Stimulated activated CD4-positive, alpha-beta T cell treated with anti-CD3 and anti-CD28 coated beads, Interleukin-12 subunit alpha, Interleukin-12 subunit beta, amount 100 ng/mL, for 24 hours (primary cell): ENCODE measurements around the gene C20orf141.
A peak's percentile ranks its signal among the peaks of the same experiment; 100 is the strongest.
"Not testable (repeated sequence)": the region's sequence is repeated elsewhere in the genome, so short reads cannot be mapped to it uniquely, and the experiment has no call there.

Source experiments
- DNase-seq, 2 experiments: peaks; one replicate each; pipeline ENCODE4 v3.0.0-alpha.2; 2020; ENCODE audit warnings: low read depth in 2 of 2

The C20orf141 gene

DNA sequence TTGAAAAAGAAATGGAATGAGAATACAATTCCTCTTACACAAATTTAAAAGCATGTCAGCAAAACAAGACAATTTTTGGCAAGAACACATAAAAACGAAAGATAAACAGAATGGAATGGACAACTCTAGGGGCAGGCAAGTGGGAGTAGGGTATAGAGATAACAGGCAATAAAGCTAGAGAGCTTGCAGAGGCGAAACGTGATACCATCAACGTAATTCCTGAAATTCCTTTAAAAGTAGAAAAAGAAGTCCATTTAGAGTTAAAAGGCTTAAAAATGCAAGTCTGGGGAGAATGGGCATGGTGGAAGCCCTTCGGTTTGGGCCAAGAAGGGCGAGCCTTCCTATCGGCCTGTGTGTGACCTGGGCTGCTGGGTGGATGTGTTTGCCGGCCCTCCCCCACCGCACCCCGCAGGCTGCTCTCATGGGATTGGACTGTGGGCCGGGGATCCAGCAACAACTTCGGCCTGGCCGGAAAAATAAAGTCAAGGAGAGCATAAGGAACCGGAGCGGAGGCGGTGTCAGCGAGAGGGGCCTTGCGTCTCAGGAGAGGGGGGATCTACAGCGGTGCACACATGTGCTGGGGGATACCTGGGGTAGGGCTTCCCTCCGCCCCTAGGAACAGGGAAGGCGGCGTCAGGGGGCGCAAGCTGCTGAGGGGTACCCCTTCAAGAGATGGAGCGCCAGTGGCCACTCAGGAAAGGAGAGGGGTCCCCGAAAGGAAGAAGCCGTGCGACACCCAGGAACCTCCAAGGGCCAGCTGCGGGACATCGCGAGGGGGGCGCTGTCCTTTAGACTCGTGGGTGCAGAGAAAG lies 5.5 kb downstream of the C20orf141 start:
- DNase-seq: no peak

- DNase-seq: no peak
Observed at GRCh38 chr20:2820896-2821869, 6.4 kb downstream of the C20orf141 start.

GRCh38 chr20:2822073-2822472 lies 7.3 kb downstream of the C20orf141 start:
- no peak for DNase-seq

GRCh38 chr20:2825761-2826160 lies 11.0 kb downstream of the C20orf141 start:
- no peak for DNase-seq

DNA sequence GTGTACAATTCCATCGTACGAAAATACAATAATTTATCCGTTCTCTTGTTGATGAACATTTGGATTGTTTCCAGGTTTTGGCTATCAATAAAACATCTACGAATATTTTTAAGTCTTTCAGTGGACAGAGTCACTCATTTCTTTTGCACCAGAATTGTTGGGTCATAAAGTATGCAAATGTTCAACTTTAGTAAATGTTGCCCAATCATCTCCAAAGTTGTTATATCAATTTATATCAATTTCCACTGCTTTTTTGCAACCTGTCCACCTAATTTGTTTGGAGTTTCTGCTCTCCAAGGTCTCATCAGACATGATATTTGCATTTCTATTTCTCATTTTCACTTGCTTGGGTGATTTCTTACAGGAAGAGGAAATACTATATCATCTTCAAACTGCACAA lies 11.9 kb downstream of the C20orf141 start:
- DNase-seq: no peak

GRCh38 chr20:2829376-2829775 lies 14.6 kb downstream of the C20orf141 start:
- no peak for DNase-seq

GRCh38 chr20:2831206-2831605 lies 16.4 kb downstream of the C20orf141 start:
- not testable (repeated sequence) for DNase-seq

GRCh38 chr20:2833761-2834160 lies 19.0 kb downstream of the C20orf141 start:
- DNase-seq: no peak

DNA sequence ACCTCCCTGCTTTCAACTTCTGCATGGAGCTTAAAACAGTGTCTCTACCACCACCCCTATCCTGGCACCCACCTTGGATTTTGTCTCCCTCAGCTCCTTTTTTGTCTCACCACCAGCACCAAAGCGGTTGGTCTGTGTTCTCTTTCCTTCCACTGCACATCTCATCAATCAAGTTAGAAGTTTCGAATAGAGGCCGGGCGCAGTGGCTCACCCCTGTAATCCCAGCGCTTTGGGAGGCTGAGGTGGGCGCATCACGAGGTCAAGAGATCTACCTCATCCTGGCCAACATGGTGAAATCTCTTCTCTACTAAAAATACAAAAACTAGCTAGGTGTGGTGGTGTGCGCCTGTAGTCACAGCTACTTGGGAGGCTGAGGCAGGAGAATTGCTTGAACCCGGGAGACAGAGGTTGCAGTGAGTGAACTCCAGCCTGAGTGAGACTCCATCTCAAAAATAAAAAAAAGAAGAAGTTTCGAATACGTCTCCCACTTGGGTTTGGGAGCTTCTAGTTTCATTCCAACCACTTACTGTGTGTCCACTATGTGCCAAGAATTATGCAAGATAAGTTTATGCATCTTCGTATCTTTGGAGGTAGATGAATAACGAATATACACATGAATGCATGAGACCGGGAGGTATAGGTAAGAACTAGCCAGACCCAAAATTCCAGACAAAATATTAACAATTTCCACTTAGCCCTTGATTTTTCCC lies 19.8 kb downstream of the C20orf141 start:
- DNase-seq: no peak

DNA sequence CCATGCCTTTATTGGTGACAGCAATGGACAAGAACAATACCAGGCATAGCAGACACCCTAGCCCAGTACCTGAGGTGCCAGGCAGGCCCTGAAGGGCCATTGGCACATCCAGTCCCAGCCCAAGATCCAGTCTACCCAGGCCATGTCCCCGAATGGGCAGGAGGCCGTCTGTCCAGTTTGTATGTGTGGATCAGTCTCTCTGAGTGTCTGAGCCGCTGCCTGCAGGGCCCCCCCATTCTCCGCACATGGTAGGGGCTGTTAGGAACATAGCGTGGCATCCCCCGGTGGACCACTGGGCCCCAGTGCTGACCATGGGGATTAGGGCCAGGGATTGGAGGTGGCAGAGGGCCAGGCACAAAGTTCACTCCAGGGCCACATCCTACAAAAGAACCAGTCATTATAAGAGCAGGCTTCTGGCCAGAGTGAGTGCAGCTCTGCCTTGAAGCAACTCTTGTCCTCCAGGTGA lies 20.6 kb downstream of the C20orf141 start:
- DNase-seq: no peak

DNA sequence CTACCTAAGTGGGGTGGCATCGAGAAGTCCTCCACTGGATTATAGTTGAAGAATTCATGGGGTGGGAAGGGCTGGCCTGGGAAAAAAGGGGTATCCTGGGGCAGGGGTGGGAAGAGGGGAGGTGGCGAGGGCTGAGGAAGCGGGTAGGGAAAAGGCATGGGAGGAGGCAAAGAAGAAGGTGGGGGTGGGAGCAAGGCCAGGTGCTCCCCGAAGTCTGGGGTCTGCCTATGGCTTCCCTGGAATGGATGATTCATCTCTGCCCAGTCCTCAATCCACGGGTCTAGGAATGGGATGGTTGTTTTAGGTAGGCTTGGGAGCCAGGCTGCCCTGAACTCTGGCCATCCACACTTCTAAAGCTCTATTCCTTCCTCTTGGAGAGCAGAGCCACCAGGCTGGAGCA lies 21.2 kb downstream of the C20orf141 start:
- DNase-seq: no peak

DNA sequence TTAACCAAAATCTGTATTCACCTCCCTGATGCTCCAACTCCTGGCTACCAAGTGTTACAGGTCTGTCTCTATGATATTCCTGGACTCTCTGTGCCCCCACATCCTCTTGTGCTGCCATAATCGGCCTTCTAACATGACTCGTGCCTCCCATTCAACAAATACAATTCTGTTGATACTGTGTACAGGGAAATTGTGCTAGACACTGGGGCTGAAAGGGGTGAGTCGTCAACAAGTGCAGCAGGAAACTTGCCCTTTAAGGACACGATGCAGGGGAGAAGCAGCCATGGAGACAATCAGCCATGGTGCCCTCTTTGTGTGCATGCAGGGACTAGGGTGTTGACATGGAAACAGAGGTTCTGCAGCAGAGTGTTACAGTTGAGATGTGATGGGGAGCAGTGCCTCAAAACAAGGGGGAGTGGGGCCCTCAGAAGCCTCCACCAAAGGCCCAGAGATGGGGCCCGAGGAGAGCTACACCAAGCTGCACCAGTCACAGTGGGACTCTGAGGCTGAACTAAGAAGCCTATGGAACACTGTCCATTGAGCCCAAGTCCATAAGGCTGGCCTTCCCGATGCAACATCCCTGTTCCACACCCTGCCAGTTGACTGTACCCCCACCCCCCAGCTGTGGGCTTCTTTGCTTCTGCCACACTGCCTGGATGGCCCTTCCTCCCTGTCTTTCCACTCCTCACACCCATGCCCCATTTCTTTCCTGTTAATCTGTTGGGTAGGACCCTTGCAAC lies 22.6 kb downstream of the C20orf141 start:
- DNase-seq: no peak

GRCh38 chr20:2838170-2838797 lies 23.5 kb downstream of the C20orf141 start:
- no peak for DNase-seq

GRCh38 chr20:2838847-2839671 lies 24.3 kb downstream of the C20orf141 start:
- no peak for DNase-seq

DNA sequence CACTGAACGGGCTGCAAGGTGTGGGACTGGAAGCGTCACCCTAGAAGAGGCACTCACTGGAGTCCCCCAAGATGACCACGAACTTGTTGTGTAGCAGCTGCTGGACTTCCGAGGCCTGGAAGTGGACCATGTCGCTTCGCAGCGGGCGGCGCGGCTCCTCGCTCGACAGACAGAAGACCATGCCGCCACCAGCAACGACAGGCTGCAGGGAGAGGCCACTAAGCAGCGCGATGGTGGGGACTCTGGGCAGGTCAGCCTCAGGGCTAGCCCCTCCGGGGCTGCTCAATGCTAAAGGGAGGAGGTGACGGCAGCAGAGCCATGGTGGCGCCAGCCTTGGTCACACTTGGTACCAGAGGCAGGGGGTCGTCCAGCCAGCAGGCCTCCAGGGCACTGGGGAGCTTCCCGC lies 24.9 kb downstream of the C20orf141 start:
- no peak for DNase-seq

DNA sequence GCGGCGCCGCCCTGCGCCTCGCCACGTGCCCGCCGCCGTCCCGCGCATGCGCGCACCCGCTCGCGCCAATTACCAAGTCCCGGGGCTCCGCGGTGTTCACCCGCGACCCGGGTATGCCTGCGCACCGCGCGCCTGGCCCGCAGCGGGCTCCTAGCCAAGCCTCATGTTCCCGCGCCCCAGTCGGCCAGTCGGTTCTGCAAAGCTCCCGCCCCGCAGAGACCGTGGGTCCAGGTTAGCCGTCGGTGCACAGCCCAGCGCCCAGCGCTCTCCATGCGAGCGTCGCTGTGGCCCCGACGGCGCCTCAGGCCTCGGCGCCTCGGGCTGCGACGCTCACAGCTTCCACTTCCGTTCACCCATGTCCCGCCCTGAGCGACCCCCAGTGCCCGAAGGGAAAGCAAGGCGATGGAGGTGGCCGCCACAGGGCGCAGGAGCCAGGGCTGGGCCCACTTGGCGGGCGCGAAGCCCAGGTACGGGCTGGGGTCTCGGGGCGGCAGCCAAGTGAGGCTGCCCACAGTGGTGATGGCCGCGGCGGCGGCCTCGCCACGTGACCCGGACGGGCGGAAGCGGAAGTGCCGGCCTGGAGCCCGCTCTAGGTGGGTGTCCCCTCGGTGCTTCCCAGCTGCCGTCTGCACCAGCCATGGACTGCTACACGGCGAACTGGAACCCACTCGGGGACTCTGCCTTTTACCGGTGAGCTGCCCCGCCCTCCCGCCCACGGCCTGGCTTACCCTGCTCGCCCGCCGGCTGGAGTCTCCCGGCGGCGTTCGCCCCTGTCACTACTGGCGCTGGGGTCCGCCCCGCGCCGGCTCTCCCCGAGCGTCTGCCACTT lies 25.6 kb downstream of the C20orf141 start, which contains the start of the genes PCED1A and VPS16:
Gene PCED1A, minus strand, starts transcription at position 518 of the 829 bp plus-strand sequence. CDS start 743 bp downstream, outside the sequence.
Gene VPS16, plus strand, starts transcription at position 608 of the 829 bp plus-strand sequence. Its CDS starts 30 bp downstream, at position 638.
- DNase-seq: peak; percentile 82 to 84

GRCh38 chr20:2840967-2841531 lies 26.3 kb downstream of the C20orf141 start:
- DNase-seq: peak; percentile 9 to 22

DNA sequence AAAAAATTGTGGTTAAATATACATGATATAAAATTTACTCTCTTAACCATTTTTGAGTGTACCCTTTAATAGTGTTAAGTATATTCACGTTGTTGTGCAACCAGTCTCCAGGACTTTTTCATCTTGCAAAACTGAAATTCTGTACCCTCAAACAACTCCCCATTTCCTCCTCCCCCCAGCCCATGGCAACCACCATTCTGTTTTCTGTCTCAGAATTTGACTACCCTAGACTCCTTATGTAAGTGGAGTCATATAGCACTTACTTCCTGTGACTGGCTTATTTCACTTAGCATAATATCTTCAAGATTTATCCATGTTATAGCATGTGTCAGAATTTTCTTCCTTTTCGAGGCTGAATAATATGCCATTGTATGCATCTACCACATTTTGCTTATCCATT lies 30.8 kb downstream of the C20orf141 start:
- no peak for DNase-seq
